Panc1 (cell line): Measurements from ENCODE around the gene HTT-AS.

Experiments
- POLR2AphosphoS5 ChIP-seq: IDR thresholded peaks from 2 replicates; pipeline ENCODE4 v1.6.1; 2012; ENCODE audit warnings: mild to moderate bottlenecking, low read depth, low read length, moderate library complexity
- SIN3A ChIP-seq: IDR thresholded peaks from 2 replicates; pipeline ENCODE4 v1.6.1; 2012; ENCODE audit warnings: low read depth, mild to moderate bottlenecking, low read length, moderate library complexity, borderline replicate concordance; ENCODE audit not compliant: insufficient read depth
- TCF7L2 ChIP-seq: IDR thresholded peaks from 2 replicates; pipeline ENCODE4 v1.6.1; 2011; ENCODE audit warnings: mild to moderate bottlenecking, low read depth, low read length, inconsistent platforms
- TF ChIP-seq, protein P1 (sequence below): fragments of 450-650 bp; IDR thresholded peaks from 2 replicates; pipeline ENCODE4 v1.5.1; 2017; ENCODE audit warnings: mild to moderate bottlenecking

DNA sequence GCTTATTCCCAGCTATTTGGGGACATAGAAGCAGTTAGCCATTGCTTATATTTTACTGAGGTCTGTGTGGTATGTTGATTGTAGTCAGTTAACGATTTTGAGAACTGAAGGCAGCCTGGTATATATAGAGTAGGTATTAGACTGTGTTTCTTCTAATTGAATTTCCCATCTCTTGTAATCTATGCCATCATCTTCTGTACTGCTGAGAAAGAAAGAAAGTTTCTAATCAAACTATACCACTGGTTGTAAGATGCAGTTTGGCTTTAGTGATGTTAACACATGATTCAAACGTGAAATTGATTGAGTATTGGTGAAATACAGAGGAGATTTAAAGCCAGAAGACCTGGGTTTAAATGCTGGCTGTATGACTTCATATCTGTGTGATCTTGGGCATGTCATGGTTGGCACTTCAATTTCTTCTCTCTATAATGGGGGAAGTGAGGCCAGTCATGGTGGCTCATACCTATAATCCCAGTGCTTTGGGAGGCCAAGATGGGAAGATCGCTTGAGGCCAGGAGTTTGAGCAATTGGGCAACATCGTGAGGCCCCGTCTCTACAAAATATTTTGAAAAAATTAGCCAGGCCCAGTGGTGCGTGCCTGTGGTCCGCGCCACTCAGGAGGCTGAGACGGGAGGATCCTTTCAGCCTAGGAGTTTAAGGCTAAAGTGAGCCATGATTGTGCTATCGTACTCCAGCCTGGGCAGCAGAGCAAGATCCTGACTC lies 11.8 kb upstream of the HTT-AS start:
- TF ChIP-seq, protein P1, sequence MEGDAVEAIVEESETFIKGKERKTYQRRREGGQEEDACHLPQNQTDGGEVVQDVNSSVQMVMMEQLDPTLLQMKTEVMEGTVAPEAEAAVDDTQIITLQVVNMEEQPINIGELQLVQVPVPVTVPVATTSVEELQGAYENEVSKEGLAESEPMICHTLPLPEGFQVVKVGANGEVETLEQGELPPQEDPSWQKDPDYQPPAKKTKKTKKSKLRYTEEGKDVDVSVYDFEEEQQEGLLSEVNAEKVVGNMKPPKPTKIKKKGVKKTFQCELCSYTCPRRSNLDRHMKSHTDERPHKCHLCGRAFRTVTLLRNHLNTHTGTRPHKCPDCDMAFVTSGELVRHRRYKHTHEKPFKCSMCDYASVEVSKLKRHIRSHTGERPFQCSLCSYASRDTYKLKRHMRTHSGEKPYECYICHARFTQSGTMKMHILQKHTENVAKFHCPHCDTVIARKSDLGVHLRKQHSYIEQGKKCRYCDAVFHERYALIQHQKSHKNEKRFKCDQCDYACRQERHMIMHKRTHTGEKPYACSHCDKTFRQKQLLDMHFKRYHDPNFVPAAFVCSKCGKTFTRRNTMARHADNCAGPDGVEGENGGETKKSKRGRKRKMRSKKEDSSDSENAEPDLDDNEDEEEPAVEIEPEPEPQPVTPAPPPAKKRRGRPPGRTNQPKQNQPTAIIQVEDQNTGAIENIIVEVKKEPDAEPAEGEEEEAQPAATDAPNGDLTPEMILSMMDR, result no peak
- TF ChIP-seq SIN3A (no peak), POLR2AphosphoS5 (no peak), TCF7L2 (no peak)
